Measurements from ENCODE around the gene PHOSPHO1. TPM values are rescaled to one million over a fixed set of nuclear protein-coding genes. Genes with fewer than 3 reads are reported as not detected.

PHOSPHO1 gene
- total and polyA plus RNA-seq, 4 donors = 2.7 to 12.2 (median 4.6) TPM

- Histone ChIP-seq H3K27me3 (ENCODE audit: control insufficient read depth, insufficient read depth, low read length) (no peaks in the 10 kb centered on the region), H3K27ac (ENCODE audit: low read depth, low read length) (no peak overlapping the region), H3K9me3 (ENCODE audit: control insufficient read depth, insufficient read depth, low read length) (no peaks in the 10 kb centered on the region), H3K4me1 (ENCODE audit: control insufficient read depth, insufficient read depth, low read length) (peaks cover 9% of the 10 kb centered on the region), H3K4me3 (ENCODE audit: low read depth, low read length) (no peak overlapping the region), H3K36me3 (ENCODE audit: control insufficient read depth, insufficient read depth, low read length) (no peaks in the 10 kb centered on the region)
- WGBS (ENCODE audit: insufficient coverage) = 5% methylated on average over 10 of the region's 10 CpGs
- DNase-seq (ENCODE audit: low read depth in 4 of 6, low spot score in 6 of 6) = peak in 2 of 6 donors; percentile 37 to 54
Measured at GRCh38 chr17:49249292-49249794, 18.8 kb upstream of the PHOSPHO1 start.

DNA sequence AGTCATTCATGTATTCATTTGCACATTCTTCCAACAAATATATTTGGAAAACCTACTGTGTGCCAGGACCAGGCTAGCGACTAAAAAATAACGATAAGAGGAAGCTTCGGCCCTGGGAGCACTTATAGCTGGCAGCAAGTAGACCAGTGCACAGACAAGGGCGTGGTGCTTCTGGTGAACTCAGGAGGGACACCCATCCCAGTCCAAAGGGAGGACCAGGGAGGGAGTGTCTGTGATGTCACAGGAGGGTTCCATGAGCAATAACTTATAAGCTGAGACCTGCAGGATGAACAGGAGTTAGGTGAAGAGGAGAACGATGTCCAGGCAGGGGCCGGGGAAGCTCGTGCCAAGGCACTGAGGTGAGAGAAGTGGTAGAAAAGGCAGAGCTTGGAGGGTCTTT is 17.4 kb upstream of the PHOSPHO1 start:
- H3K36me3 ChIP-seq (ENCODE audit: control insufficient read depth, insufficient read depth, low read length) = no peaks in the 10 kb centered on the region
- no peaks in the 10 kb centered on the region for H3K27me3 ChIP-seq (ENCODE audit: control insufficient read depth, insufficient read depth, low read length)
- DNase-seq (ENCODE audit: low read depth in 4 of 6, low spot score in 6 of 6) = no peak
- no peak overlapping the region for H3K27ac ChIP-seq (ENCODE audit: low read depth, low read length)
- H3K4me1 ChIP-seq (ENCODE audit: control insufficient read depth, insufficient read depth, low read length) = peaks cover 9% of the 10 kb centered on the region
- H3K9me3 ChIP-seq (ENCODE audit: control insufficient read depth, insufficient read depth, low read length) = no peaks in the 10 kb centered on the region
- no peak overlapping the region for H3K4me3 ChIP-seq (ENCODE audit: low read depth, low read length)
- WGBS (ENCODE audit: insufficient coverage) = 92% methylated on average over 7 of the region's 7 CpGs

DNA sequence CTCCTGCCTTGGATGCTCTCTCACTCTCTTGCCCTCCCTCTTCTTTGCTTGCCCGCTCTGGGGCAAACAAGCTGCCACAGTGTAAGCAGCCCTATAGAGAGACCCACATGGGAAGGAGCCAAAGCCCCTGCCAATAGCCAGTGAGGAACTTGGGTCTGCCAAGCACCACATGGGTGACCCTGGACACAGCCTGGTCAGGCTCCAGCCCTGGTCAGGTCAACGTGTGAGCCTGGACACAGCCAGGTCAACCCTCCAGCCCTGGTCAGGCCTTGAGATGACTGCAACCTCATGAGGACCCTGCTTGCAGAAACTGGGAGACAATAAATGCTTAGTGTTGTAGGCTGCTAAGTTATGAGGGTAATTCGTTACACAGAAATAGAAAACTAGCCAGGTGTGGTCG is 14.3 kb upstream of the PHOSPHO1 start:
- no peak overlapping the region for H3K4me3 ChIP-seq (ENCODE audit: low read depth, low read length)
- WGBS (ENCODE audit: insufficient coverage) = 91% methylated on average over 4 of the region's 4 CpGs
- no peak overlapping the region for H3K27ac ChIP-seq (ENCODE audit: low read depth, low read length)
- H3K9me3 ChIP-seq (ENCODE audit: control insufficient read depth, insufficient read depth, low read length) = no peaks in the 10 kb centered on the region
- no peaks in the 10 kb centered on the region for H3K36me3 ChIP-seq (ENCODE audit: control insufficient read depth, insufficient read depth, low read length)
- peaks cover 9% of the 10 kb centered on the region for H3K4me1 ChIP-seq (ENCODE audit: control insufficient read depth, insufficient read depth, low read length)
- no peak for DNase-seq (ENCODE audit: low read depth in 4 of 6, low spot score in 6 of 6)
- H3K27me3 ChIP-seq (ENCODE audit: control insufficient read depth, insufficient read depth, low read length) = no peaks in the 10 kb centered on the region

GRCh38 chr17:49242813-49243212 is 12.2 kb upstream of the PHOSPHO1 start:
- no peak for DNase-seq (ENCODE audit: low read depth in 4 of 6, low spot score in 6 of 6)
- Histone ChIP-seq H3K9me3 (ENCODE audit: control insufficient read depth, insufficient read depth, low read length) (no peaks in the 10 kb centered on the region), H3K27ac (ENCODE audit: low read depth, low read length) (no peak overlapping the region), H3K4me1 (ENCODE audit: control insufficient read depth, insufficient read depth, low read length) (no peaks in the 10 kb centered on the region), H3K4me3 (ENCODE audit: low read depth, low read length) (no peak overlapping the region), H3K27me3 (ENCODE audit: control insufficient read depth, insufficient read depth, low read length) (no peaks in the 10 kb centered on the region), H3K36me3 (ENCODE audit: control insufficient read depth, insufficient read depth, low read length) (no peaks in the 10 kb centered on the region)
- WGBS (ENCODE audit: insufficient coverage) = 93% methylated on average over 2 of the region's 5 CpGs

GRCh38 chr17:49241692-49242397 is 11.3 kb upstream of the PHOSPHO1 start:
- H3K36me3 ChIP-seq (ENCODE audit: control insufficient read depth, insufficient read depth, low read length) = no peaks in the 10 kb centered on the region
- peaks cover under 1% of the 10 kb centered on the region for H3K27me3 ChIP-seq (ENCODE audit: control insufficient read depth, insufficient read depth, low read length)
- WGBS (ENCODE audit: insufficient coverage) = 89% methylated on average over 6 of the region's 9 CpGs
- H3K27ac ChIP-seq (ENCODE audit: low read depth, low read length) = no peak overlapping the region
- H3K9me3 ChIP-seq (ENCODE audit: control insufficient read depth, insufficient read depth, low read length) = no peaks in the 10 kb centered on the region
- no peak for DNase-seq (ENCODE audit: low read depth in 4 of 6, low spot score in 6 of 6)
- no peaks in the 10 kb centered on the region for H3K4me1 ChIP-seq (ENCODE audit: control insufficient read depth, insufficient read depth, low read length)
- no peak overlapping the region for H3K4me3 ChIP-seq (ENCODE audit: low read depth, low read length)

GRCh38 chr17:49241040-49241439 is 10.5 kb upstream of the PHOSPHO1 start:
- DNase-seq (ENCODE audit: low read depth in 4 of 6, low spot score in 6 of 6) = no peak
- 100% methylated on average over 1 of the region's 8 CpGs for WGBS (ENCODE audit: insufficient coverage)
- no peak overlapping the region for H3K27ac ChIP-seq (ENCODE audit: low read depth, low read length)
- H3K9me3 ChIP-seq (ENCODE audit: control insufficient read depth, insufficient read depth, low read length) = no peaks in the 10 kb centered on the region
- no peaks in the 10 kb centered on the region for H3K36me3 ChIP-seq (ENCODE audit: control insufficient read depth, insufficient read depth, low read length)
- no peak overlapping the region for H3K4me3 ChIP-seq (ENCODE audit: low read depth, low read length)
- no peaks in the 10 kb centered on the region for H3K4me1 ChIP-seq (ENCODE audit: control insufficient read depth, insufficient read depth, low read length)
- peaks cover 6% of the 10 kb centered on the region for H3K27me3 ChIP-seq (ENCODE audit: control insufficient read depth, insufficient read depth, low read length)

DNA sequence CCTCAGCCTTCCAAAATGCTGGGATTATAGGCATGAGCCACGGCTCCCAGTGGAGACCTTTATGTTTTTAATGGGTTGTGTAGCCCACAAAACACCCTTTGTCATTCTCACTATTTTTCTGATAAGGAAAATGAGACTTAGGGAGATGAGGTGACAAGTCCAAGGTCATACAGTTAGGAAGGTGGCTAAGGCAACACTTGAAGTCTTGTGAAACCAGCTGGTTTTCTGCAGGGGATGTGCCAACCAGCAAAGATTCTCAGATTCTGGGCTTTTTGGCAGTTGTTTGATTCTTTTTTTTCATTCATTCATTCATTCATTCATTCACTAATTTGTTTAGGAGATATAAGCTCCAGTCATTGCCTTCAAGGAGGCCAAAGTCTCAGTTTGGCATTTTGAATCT is 10.0 kb upstream of the PHOSPHO1 start:
- WGBS (ENCODE audit: insufficient coverage) = no CpG with 5 or more reads among the region's 1 CpG

GRCh38 chr17:49239963-49240362 is 9.4 kb upstream of the PHOSPHO1 start:
- Histone ChIP-seq H3K4me3 (ENCODE audit: low read depth, low read length) (no peak overlapping the region), H3K27ac (ENCODE audit: low read depth, low read length) (no peak overlapping the region), H3K9me3 (ENCODE audit: control insufficient read depth, insufficient read depth, low read length) (no peaks in the 10 kb centered on the region), H3K27me3 (ENCODE audit: control insufficient read depth, insufficient read depth, low read length) (peaks cover 8% of the 10 kb centered on the region), H3K36me3 (ENCODE audit: control insufficient read depth, insufficient read depth, low read length) (no peaks in the 10 kb centered on the region), H3K4me1 (ENCODE audit: control insufficient read depth, insufficient read depth, low read length) (no peaks in the 10 kb centered on the region)
- no CpG with 5 or more reads among the region's 1 CpG for WGBS (ENCODE audit: insufficient coverage)
- no peak for DNase-seq (ENCODE audit: low read depth in 4 of 6, low spot score in 6 of 6)

More for the DNA sequence above, 10.0 kb upstream of the PHOSPHO1 start:
- Histone ChIP-seq H3K36me3 (ENCODE audit: control insufficient read depth, insufficient read depth, low read length) (no peaks in the 10 kb centered on the region), H3K4me3 (ENCODE audit: low read depth, low read length) (no peak overlapping the region), H3K27ac (ENCODE audit: low read depth, low read length) (no peak overlapping the region), H3K4me1 (ENCODE audit: control insufficient read depth, insufficient read depth, low read length) (no peaks in the 10 kb centered on the region), H3K27me3 (ENCODE audit: control insufficient read depth, insufficient read depth, low read length) (peaks cover 8% of the 10 kb centered on the region), H3K9me3 (ENCODE audit: control insufficient read depth, insufficient read depth, low read length) (no peaks in the 10 kb centered on the region)
- DNase-seq (ENCODE audit: low read depth in 4 of 6, low spot score in 6 of 6) = no peak

GRCh38 chr17:49235896-49236295 is 5.3 kb upstream of the PHOSPHO1 start:
- 74% methylated on average over 4 of the region's 4 CpGs for WGBS (ENCODE audit: insufficient coverage)
- no peak for DNase-seq (ENCODE audit: low read depth in 4 of 6, low spot score in 6 of 6)
- Histone ChIP-seq H3K27ac (ENCODE audit: low read depth, low read length) (no peak overlapping the region), H3K4me3 (ENCODE audit: low read depth, low read length) (no peak overlapping the region), H3K27me3 (ENCODE audit: control insufficient read depth, insufficient read depth, low read length) (peaks cover 13% of the 10 kb centered on the region), H3K9me3 (ENCODE audit: control insufficient read depth, insufficient read depth, low read length) (no peaks in the 10 kb centered on the region), H3K36me3 (ENCODE audit: control insufficient read depth, insufficient read depth, low read length) (no peaks in the 10 kb centered on the region), H3K4me1 (ENCODE audit: control insufficient read depth, insufficient read depth, low read length) (peaks cover 3% of the 10 kb centered on the region)

DNA sequence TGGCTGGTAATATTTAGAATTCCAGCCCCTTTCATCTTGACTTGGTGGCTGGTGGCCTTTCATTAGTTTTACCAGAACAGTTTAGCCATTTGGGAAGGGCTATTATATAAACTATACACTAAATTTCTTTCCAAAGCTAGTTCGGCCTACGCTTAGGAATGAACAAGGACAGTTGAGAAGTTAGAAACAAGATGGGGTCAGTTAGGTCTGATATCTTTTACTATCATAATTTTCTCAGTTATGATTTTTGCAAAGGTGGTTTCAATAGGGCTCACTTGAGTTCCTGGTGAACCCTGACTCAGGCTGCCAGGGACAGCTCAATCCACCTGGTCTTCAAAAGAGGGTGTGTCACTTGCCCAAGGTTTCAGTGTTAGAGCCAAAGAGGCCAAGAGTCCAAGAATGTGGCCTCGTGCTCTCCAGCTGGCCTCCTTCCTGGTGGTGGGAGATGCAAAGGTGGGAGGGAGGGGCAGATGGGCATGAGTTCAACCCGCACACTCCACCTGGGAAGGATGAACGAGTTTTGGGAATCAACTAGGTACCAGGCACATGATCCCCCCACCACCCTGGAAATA is 4.0 kb upstream of the PHOSPHO1 start:
- peaks cover 16% of the 10 kb centered on the region for H3K4me1 ChIP-seq (ENCODE audit: control insufficient read depth, insufficient read depth, low read length)
- no peaks in the 10 kb centered on the region for H3K9me3 ChIP-seq (ENCODE audit: control insufficient read depth, insufficient read depth, low read length)
- no peak overlapping the region for H3K27ac ChIP-seq (ENCODE audit: low read depth, low read length)
- peaks cover 21% of the 10 kb centered on the region for H3K27me3 ChIP-seq (ENCODE audit: control insufficient read depth, insufficient read depth, low read length)
- no peak overlapping the region for H3K4me3 ChIP-seq (ENCODE audit: low read depth, low read length)
- 90% methylated on average over 3 of the region's 5 CpGs for WGBS (ENCODE audit: insufficient coverage)
- no peaks in the 10 kb centered on the region for H3K36me3 ChIP-seq (ENCODE audit: control insufficient read depth, insufficient read depth, low read length)
- no peak for DNase-seq (ENCODE audit: low read depth in 4 of 6, low spot score in 6 of 6)
